Stimulated activated CD8-positive, alpha-beta memory T cell treated with anti-CD3 and anti-CD28 coated beads, Interleukin-4, amount 100 ng/mL, for 48 hours (primary cell): ENCODE data around the gene ARL6IP1.
A peak's percentile ranks its signal among the peaks of the same experiment; 100 is the strongest.
"Not testable (repeated sequence)": the region's sequence is repeated elsewhere in the genome, so short reads cannot be mapped to it uniquely, and the experiment has no call there.

Experiments
- DNase-seq: peaks from one replicate; pipeline ENCODE4 v3.0.0-alpha.2; 2020

ARL6IP1 gene

DNA sequence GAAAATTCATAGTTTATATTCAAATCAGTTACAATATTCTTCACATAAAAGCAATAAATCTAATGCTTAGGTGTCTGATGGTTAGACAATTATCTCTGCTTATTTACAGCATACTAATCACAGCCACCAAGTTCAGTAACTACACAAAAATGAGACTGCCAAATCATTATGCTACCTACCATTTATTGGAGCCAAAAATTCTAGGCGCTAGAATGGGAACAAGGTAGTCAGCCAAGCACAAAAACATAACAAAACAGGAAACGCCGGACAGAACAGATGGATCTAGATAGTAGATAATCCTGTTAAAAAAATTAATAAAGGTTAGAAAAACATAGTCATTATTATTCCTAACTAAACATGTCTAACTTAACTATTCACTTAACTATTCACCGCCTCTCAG, 3.6 kb downstream of the ARL6IP1 start:
- DNase-seq: no peak

DNA sequence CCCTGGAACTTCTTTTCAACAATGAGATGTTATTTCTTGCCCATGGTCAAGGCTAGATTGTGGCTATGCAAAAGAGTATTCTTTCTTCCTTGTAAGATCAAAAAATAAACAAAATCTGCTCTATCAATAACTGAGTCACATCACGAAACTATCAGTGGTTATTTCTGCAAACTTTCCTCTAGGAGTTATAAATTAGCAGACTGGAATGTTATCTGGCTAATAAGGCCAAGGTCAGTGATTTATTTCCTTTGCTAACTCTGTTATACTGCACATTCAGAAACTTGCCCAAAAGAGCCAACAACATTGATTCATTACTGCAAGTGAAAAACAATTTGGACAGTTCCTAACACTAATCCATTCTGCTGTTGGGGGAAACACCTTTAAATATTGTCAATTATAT, 5.0 kb downstream of the ARL6IP1 start:
- DNase-seq: no peak

DNA sequence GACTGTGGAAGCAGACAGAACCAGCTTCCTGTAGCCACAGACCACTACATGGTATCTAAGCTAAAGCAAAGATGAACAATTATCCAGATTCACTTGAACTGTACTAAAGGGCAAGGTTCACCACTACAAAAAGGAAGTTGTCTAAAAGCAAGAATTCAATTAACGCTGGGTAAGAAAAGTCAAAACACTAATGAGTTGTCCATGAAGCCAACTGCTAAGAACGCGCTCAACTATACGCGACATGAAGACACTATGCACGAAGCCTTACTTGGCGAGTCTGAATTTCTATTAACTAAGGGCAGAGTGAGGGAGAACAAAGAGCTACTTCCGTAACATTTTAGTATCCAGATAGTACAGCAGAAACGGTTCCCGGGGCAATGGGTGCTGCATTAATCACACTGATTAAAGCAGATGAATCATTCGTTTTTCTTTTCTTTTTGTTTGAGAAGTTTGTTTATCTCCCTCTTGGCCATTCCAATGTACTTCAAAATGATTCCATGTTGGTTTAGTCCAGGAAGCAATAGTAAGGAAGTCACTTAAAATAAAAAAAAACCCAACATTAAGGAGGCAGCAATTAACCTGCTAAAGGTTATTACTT, 8.4 kb downstream of the ARL6IP1 start:
- no peak for DNase-seq

DNA sequence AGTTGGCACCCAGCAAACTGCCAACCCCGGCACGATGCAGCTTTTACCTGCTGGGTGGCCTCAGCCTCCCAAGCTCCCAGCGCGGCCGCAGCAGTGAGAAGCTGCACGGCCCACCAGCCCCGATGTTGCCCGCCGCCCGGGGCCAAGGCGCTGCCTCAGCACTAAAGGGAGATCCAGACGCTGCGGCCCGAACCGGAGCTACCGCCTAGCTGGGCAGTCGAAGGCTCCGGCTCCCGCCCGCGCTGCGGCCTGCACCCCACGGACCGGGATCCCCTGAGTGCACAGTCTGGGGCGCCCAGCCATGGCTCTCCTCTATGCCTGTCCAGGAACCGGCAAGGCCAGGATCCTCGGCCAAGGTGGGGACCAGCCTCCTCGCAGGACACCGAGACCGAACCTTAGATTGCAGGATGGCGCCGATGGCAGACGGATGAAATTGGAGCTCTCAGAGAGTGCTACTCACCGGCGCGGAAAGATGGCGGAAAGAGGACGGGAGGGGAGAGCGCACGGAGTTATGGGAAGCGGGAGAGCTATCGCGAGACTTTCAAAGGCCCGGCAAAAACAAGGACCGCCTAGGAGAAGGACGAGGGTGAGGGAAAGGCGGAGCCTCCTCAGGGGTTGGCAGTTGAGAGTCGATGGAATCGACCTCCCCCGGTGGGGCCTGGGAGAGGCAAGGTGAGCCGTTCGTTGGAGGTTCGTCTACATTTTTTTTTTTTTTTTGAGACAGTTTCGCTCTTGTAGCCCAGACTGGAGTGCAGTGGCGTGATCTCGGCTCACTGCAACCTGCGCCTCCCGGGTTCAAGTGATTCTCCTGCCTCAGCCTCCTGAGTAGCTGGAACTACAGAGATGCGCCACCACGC, 11.3 kb downstream of the ARL6IP1 start, which contains the start of gene RPS15A:
RPS15A (minus strand) TSS at position 485 of the 857 bp plus-strand sequence. CDS start 1,221 bp downstream, outside the sequence.
- peak; percentile 93 for DNase-seq

DNA sequence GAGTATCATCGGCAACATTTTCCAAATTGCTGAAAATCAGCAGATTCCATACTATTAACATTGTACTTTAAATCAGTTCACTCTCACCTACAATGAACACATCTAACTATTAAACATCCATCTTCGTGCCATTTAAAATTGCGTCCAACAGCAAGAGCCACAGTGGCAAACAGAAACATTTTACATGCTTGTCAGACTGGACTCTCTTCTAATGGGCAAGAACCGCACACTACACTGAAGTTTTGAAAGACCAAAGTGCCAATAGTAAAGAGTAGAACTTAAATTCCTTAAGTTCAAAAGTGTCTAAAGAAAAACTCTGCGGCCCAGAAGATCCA, 11.9 kb downstream of the ARL6IP1 start:
- DNase-seq: no peak

DNA sequence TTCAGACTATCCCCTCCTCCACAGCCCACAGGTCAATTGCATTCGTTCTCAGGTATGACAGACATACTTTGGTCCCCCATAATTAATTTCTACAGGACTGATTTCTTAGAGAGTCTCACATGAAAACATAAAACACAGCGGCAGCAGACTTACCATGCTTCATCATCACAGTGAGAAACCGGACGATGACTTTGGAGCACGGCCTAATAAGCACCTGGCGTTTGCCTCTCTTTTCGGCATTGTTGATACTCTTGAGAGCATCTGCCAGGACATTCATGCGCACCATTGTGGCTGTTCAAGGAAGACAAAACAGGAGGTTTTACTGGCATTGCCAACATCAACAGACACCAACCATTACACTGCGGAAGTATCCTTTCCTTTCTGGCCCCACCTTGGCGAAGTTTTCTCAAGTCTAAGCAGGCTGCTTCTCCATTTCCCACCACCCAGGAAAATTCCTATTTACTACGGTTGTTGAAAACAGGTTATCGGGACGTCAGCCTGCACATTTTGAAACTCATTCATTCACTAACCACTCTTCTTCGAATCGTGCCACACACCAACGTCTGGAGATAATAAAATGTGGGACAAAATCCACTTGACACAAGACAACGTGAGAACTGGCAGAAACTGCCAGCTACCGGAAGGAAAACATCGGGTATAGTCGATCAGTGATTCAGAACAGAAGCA, 12.4 kb downstream of the ARL6IP1 start:
- no peak for DNase-seq

DNA sequence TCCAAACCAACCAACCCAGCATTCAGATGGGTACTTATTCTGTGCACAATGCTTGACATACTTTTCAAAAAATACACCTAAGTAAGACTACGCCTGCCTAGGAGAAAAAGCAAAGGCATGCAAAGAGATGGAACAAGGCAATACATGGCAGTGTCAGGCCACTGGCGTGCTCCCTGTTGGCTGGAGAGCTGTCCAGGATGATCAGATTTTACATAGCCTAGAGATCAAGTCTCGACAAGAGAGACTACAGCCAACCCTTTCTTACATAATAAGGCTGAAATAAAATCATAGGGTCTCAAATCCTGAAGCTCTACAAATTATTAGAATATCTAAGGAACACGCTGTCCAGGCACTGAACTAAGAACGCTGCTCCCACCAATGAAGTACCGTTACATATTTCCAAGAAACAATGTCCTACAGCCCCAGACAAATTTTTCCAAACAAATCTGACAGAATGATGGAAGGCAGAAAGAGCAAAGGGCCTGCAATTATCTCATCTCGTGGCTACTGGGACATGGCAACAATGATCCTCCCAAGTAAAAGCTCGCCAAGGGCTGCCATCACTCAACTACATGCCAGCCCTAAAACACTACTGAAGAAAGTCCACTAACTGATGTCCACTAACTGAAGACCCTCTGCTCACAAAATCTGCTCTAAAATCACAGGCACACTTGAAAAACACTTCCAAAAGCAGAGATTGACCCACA, 16.3 kb downstream of the ARL6IP1 start:
- no peak for DNase-seq

DNA sequence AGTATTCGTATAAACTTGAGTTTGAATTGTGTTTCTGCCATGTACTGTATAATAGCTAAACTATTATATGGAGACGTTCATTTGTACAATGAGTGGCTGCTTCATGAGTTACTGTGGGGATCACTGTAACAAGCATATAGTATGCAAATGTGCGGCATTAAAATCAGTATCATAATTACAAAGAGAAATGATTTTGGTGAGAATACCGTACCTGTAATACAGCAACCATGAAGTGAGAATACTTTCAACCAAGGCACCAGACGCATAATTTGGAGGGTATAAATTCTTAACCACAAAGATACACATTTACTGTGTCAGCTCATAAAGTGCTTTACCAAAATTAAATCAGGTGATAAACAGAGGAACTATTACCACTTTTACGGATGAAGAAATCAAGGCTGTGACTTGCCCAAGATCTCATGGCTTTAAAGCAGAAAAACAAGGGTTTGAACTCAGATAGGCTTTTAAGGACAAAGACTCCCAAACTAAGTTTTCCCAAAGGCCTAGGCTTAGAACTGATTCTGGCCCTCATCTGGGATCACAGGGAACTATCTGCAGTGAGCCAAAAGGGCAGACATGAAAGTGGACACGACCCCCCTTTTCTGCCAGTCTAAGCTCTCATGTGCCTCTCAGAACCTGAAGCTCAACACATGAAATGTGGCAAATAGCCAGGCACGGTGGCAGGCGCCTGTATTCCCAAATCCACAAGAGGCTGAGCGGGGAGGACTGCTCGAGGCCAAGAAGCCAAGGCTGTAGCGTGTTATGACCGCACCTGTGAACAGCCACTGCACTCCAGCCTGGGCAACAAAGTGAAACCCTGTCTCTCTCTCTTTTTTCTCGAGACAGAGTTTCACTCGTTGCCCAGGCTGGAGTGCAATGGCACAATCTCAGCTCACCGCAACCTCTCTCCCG, 17.7 kb downstream of the ARL6IP1 start:
- no peak for DNase-seq

DNA sequence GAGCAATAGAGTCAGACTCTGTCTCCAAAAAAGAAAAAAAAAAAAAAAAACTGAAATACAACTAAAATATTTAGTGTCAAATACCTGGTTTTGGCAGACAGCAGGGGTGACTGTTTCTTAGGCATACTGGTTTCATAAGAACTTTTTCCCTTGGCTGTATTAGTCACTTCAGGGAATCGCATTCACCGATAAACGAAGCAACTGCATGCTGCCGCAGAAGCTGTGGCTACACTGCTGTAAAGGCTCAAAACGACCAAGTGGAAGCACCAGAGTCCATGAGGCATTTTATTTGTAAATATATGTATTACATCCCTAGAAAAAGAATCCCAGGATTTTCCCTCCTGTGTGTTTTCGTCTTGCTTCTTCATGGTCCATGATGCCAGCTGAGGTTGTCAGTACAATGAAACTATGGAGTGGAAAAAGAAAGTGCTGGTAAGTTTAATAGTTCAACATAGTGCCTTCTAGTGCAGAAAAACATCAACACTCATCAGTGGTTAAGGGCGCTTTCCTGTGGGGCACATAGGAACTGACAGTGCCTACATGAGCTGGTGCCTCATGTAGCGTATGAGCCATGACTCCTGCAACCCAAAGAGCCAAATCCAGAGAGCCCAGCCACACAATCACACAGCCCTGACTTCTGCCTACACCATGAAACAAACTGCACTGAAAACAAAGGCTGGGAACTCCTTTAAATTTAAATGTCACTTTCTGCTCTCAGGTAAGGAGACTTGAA, 18.5 kb downstream of the ARL6IP1 start:
- DNase-seq: no peak

DNA sequence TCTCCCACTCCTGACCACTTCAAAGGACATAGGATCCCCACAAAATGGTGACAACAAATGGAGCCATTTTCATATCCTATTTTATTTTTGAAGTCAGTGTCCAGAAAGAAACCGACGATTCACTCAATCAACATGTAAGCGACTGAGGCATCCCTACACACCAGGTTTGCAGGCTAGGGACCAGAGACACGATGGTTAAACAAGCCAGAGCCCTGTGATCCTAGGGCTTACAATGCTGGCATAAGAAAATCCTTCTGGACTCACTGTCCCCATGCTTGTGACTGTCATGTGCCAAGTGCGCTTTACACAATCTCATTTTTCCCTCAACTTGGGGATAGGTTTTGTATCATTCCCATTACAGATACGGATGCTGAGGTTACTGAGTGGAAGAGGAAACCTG, 20.1 kb downstream of the ARL6IP1 start:
- DNase-seq: not testable (repeated sequence)

DNA sequence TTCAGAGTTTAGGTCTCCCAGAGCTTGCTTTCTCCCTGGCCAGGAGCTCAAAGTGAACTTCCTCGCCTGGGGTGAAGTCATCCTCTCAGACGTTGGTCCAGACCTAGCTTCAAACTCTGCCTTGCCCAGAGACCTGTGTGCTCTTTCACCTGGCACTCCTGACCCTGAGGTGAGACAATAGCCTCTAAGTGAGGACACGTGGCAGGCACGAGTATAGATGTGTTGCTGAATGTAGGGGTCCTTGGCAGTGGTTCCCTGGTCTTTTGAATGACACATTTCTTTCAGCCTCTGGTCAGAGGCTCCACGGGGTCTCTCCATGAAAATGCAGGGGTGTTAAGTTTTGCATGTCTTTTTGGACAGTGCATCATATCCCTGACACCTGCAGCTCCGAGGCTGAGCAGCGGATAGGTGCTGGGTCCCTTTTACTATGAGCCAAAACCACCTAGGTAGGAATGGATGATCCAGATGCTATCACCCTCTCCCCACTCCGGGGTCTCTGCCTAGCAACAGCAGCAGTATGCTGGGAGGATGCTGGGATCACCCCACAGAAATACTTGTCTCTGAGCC, 20.8 kb downstream of the ARL6IP1 start:
- DNase-seq: not testable (repeated sequence)

DNA sequence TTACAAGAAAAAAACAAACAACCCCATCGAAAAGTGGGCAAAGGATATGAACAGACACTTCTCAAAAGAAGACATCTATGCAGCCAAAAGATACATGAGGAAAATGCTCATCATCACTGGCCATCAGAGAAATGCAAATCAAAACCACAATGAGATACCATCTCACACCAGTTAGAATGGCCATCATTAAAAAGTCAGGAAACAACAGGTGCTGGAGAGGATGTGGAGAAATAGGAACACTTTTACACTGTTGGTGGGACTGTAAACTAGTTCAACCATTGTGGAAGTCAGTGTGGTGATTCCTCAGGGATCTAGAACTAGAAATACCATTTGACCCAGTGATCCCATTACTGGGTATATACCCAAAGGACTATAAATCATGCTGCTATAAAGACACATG, 23.7 kb downstream of the ARL6IP1 start:
- DNase-seq: not testable (repeated sequence)

DNA sequence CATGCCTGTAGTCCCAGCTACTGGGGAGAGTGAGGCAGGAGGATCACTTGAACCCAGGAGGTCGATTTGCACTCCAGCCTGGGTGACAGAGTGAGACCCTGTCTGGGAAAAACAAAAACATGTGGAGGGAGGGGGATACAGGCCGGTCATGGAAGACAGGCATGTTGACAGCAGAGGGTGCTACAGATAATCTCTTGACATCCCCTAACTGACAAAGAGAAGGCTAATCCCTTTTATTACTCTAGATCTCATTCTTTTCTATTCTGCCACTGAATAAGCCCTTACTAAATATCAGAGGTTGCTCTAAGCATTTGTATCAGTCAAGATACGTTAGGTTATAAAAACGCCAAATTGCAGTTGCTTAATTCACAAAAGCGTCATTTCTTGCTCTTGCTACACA, 25.0 kb downstream of the ARL6IP1 start:
- DNase-seq: not testable (repeated sequence)

DNA sequence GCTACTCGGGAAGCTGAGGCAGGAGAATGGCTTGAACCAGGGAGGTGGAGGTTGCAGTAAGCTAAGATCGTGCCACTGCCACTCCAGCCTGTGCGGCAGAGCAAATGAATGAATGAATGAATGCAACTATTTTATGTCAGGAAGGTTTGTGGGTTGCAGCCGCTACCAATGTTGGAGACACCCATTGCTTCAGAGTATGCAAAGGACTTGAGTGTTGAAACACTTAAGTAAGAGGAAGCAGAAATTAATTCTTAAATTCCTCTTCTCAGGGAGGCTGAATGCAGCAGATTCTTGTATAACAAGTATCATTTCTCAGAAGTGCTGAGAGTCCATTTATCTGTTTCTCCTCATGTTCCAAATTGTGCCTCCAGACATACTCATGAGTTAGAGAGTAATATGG, 26.7 kb downstream of the ARL6IP1 start:
- DNase-seq: not testable (repeated sequence)

DNA sequence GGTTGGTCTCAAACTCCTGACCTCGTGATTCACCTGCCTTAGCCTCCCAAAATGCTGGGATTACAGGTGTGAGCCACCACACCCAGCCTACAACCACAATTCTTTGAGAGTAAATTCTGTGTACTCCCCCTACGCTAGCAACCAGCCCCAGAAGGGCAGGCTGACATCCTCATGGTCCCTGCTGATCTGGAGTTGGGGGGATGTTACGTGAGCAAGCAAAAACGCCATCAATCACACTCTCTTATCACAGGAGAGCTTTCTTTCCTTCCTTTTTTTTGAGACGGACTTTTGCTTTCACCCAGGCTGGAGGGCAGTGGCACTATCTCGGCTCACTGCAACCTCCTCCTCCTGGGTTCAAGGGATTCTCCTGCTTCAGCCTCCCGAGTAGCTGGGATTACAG, 29.2 kb downstream of the ARL6IP1 start:
- not testable (repeated sequence) for DNase-seq

DNA sequence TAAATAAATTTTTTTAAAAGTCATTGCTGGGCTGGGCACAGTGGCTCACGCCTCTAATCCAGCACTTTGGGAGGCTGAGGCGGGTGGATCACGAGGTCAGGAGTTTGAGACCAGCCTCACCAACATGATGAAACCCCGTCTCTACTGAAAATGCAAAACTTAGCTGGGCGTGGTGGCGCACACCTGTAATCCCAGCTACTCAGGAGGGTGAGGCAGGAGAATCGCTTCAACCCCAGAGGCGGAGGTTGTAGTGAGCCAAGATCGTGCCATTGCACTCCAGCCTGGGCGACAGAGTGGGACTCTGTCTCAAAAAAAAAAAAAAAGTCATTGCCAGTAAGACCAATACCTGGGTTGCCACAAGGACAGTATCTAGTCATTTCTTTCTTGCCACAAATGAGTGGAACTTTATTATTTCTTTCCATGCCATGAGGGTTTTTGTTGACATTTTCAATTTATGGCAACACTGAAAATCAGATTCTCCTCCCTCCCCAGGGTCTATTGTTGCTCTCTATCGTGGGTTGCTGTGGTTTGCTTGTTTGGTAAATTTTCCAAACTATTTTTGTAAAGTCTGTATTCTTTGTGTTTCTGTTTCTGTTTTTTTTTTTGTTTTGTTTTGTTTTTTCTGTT, 30.9 kb downstream of the ARL6IP1 start:
- DNase-seq: not testable (repeated sequence)

DNA sequence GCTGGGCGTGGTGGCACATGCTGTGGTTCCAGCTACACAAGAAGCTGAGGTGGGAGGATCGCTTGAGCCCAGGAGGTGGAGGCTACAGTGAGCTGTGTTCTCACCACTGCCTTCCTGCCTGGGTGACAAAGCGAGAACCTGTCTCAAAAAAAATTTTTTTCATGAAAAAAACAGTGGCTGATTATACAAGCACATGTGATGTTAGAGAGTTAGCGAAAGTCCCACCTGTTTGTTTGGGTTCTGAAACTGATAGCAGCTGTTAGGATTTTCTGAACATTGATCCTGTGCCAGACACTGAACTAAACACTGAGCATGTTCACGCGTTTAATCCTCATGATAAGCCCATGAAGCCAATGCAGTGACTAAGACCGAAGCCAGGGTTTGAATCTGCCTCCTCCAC, 34.1 kb downstream of the ARL6IP1 start:
- DNase-seq: not testable (repeated sequence)

DNA sequence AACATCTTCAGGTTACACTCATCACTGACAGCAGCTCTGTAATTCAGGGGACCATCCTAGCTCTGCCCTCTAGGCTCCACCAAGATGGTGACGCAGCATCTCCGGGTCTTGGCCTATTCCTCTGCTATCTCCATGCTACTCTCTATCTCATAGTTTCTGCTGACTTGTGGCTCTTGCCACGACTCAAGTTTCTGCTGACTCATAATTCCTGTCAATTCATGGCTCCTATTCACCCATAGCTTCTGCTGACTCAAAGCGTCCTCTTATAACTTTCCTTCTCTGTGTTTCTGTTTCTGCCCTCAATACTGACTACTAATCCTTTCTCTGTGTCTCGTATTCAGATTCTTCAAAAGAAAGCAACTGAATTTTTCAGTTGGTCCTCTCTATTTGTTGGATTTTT, 38.6 kb downstream of the ARL6IP1 start:
- not testable (repeated sequence) for DNase-seq

DNA sequence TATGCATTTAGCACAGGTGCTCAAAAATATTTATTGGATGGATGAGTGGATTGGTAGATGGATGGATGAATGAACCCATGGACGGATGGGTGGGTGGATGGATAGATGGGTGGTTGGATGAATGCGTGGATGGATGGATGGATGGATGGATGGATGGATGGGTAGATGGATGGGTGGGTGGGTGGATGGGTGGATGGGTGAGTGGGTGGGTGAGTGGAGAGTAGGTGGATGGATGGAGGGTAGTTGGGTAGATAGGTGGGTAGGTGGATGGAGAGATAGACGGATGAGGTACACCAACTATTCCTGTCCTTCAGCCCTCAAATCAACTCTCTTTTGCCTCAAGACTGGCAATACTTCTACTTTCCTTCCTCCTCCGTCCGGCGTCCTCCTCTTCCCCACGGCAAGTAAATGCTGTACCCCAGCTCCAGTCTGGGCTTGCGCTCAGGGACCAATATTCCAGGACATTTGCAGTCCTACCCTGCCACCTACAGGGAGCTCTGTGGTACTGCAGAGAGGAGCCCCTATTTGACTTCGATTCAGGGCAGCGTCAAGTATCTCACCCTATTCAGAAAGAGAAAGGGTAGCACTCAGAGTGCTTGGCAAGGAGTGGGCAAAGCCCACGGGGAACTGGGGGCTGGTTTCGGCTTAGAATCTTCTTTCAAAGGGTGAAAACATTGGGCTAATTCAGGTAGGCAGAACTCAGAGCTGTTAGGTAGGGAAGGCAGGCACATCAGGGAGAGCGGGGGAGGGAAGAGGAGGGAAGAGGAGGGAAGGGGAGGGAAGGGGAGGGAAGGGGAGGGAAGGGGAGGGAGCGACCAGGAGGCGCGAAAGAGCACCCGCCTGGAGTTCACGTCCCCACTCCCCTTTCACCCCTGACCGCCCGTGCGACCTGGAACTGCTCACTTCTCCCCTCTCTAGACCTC, 41.5 kb downstream of the ARL6IP1 start:
- DNase-seq: peak; percentile 58
